Astrocyte (in vitro differentiated cells and primary cell): ENCODE measurements around the gene ACSL4.

Experiments used
- EZH2 ChIP-seq: IDR thresholded peaks from 2 replicates; pipeline ENCODE4 v1.6.1; 2012; ENCODE audit warnings: mild to moderate bottlenecking, low read length, inconsistent platforms; ENCODE audit not compliant: insufficient read depth
- TF ChIP-seq, protein P1 (sequence below): IDR thresholded peaks from 2 replicates; pipeline ENCODE4 v1.5.1; 2011; ENCODE audit warnings: low read depth, mild to moderate bottlenecking, inconsistent platforms, low read length, moderate library complexity; ENCODE audit not compliant: insufficient read depth

DNA sequence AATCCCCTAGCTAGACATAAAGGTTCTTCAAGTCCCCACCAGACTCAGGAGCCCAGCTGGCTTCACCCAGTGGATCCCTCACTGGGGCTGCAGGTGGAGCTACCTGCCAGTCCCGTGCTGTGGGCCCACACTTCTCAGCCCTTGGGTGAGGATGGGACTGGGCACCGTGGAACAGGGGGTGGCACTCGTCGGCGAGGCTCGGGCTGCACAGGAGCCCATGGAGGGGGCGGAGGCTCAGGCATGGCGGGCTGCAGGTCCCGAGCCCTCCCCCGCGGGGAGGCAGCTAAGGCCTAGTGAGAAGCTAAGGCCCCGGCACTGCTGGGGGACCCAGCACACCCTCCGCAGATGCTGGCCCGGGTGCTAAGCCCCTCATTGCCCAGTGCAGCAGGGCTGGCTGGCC is 16.1 kb upstream of the ACSL4 start:
- TF ChIP-seq, protein P1, sequence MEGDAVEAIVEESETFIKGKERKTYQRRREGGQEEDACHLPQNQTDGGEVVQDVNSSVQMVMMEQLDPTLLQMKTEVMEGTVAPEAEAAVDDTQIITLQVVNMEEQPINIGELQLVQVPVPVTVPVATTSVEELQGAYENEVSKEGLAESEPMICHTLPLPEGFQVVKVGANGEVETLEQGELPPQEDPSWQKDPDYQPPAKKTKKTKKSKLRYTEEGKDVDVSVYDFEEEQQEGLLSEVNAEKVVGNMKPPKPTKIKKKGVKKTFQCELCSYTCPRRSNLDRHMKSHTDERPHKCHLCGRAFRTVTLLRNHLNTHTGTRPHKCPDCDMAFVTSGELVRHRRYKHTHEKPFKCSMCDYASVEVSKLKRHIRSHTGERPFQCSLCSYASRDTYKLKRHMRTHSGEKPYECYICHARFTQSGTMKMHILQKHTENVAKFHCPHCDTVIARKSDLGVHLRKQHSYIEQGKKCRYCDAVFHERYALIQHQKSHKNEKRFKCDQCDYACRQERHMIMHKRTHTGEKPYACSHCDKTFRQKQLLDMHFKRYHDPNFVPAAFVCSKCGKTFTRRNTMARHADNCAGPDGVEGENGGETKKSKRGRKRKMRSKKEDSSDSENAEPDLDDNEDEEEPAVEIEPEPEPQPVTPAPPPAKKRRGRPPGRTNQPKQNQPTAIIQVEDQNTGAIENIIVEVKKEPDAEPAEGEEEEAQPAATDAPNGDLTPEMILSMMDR: no peak
- TF ChIP-seq EZH2: no peak
